H1 (cell line): ENCODE data around the gene POLDIP3. TPM values are rescaled to one million over a fixed set of nuclear protein-coding genes. Genes with fewer than 3 reads are reported as not detected.

Experiments used
- CTCF ChIA-PET: fragments of 300-600 bp; sonication (Branson Sonifier 250); formaldehyde crosslinking; loops from one replicate; lab custom pipeline; 2021; ENCODE audit not compliant: partially characterized antibody; lab: Charles Lee
- POLR2A ChIA-PET: fragments of 300-600 bp; sonication (Branson Sonifier 250); formaldehyde crosslinking; loops from one replicate; lab custom pipeline; 2021; ENCODE audit warnings: inconsistent platforms; ENCODE audit not compliant: partially characterized antibody; lab: Charles Lee
- DNase-seq, 2 experiments: peaks; one replicate each; pipeline versions ENCODE4 v3.0.0 to v3.0.0-alpha.2; 2010 to 2022; ENCODE audit warnings: low spot score in 2 of 2, low read depth in 1 of 2, mixed read lengths in 1 of 2
- FAIRE-seq: peaks from 2 replicates; lab custom pipeline; 2011; peaks lifted over from hg19 to GRCh38; lab: Jason Lieb, UNC
- H2AFZ ChIP-seq: 2 replicates; pipeline ENCODE4 v1.8.1; 2012; ENCODE audit warnings: low read length, inconsistent platforms
- H2AK5ac ChIP-seq: 2 replicates; pipeline ENCODE4 v1.6.1; 2013; ENCODE audit warnings: low read depth, low read length
- H2BK120ac ChIP-seq: replicated peaks from 2 replicates; pipeline ENCODE3; 2013; ENCODE audit warnings: low read depth, low read length, inconsistent platforms
- H2BK12ac ChIP-seq: 2 replicates; pipeline ENCODE4 v1.6.1; 2013; ENCODE audit warnings: low read depth, low read length
- H2BK15ac ChIP-seq: 2 replicates; pipeline ENCODE4 v1.6.1; 2013; ENCODE audit warnings: low read length
- H2BK20ac ChIP-seq: 2 replicates; pipeline ENCODE4 v1.6.1; 2013; ENCODE audit warnings: low read length
- H2BK5ac ChIP-seq: 2 replicates; pipeline ENCODE4 v1.6.1; 2013; ENCODE audit warnings: low read depth, low read length
- H3K14ac ChIP-seq: 2 replicates; pipeline ENCODE4 v1.6.1; 2013; ENCODE audit warnings: inconsistent platforms; ENCODE audit not compliant: insufficient read length
- H3K18ac ChIP-seq: 2 replicates; pipeline ENCODE4 v1.6.1; 2013; ENCODE audit warnings: low read length; ENCODE audit errors: extremely low read depth
- H3K23ac ChIP-seq: 2 replicates; pipeline ENCODE4 v1.6.1; 2013; ENCODE audit warnings: inconsistent platforms; ENCODE audit not compliant: insufficient read length
- H3K23me2 ChIP-seq: 2 replicates; pipeline ENCODE4 v1.6.1; 2013; ENCODE audit warnings: low read depth, low read length
- H3K27ac ChIP-seq: 2 replicates; pipeline ENCODE4 v1.6.1; 2011; ENCODE audit warnings: low read depth, low read length, inconsistent platforms
- H3K27me3 ChIP-seq, 4 experiments: replicated peaks in 1 of 4; 1 replicate in 1 of 4; 2 replicates in 3 of 4; pipeline versions ENCODE4 v1.6.1 to v1.8.1; 2011 to 2013; ENCODE audit warnings: low read length in 3 of 4, mild to moderate bottlenecking in 3 of 4, inconsistent platforms in 2 of 4, mixed read lengths in 2 of 4, moderate library complexity in 1 of 4; ENCODE audit not compliant: control insufficient read depth in 3 of 4, insufficient read depth in 3 of 4; ENCODE audit errors: extremely low read depth in 1 of 4
- H3K36me3 ChIP-seq, 4 experiments: 2 replicates each; pipeline versions ENCODE4 v1.6.1 to v1.8.1; 2011 to 2013; ENCODE audit warnings: mild to moderate bottlenecking in 4 of 4, low read length in 3 of 4, moderate library complexity in 2 of 4, control low read depth in 1 of 4, inconsistent platforms in 1 of 4; ENCODE audit not compliant: insufficient read depth in 4 of 4, control insufficient read depth in 2 of 4
- H3K4ac ChIP-seq: replicated peaks from 2 replicates; pipeline ENCODE3; 2013; ENCODE audit warnings: low read length, low read depth, mixed read lengths, inconsistent platforms; ENCODE audit not compliant: insufficient read length
- H3K4me1 ChIP-seq, 4 experiments: replicated peaks in 1 of 4; 1 replicate in 1 of 4; 2 replicates in 3 of 4; pipeline versions ENCODE4 v1.6.1 to v1.8.1; 2011 to 2013; ENCODE audit warnings: low read length in 3 of 4, inconsistent platforms in 2 of 4, mixed read lengths in 1 of 4; ENCODE audit not compliant: insufficient read depth in 4 of 4, control insufficient read depth in 3 of 4
- H3K4me2 ChIP-seq, 2 experiments: 2 replicates each; pipeline versions ENCODE4 v1.6.1 to v1.8.1; 2011 to 2013; ENCODE audit warnings: low read depth in 2 of 2, low read length in 2 of 2, control low read depth in 1 of 2, inconsistent platforms in 1 of 2, mild to moderate bottlenecking in 1 of 2; ENCODE audit not compliant: insufficient read depth in 1 of 2
- H3K4me3 ChIP-seq, 4 experiments: fragments of 200-600, 300-600 bp in 1 of 4; sonication (generic), shearing (Covaris generic), sonication (Bioruptor Twin) in 1 of 4; 2 replicates each; pipeline versions ENCODE4 v1.5.1 to v1.8.1; 2011 to 2016; ENCODE audit warnings: low read length in 4 of 4, low read depth in 3 of 4, control low read depth in 2 of 4, inconsistent platforms in 2 of 4, mild to moderate bottlenecking in 2 of 4, mixed read lengths in 1 of 4, moderate library complexity in 1 of 4; ENCODE audit not compliant: insufficient read depth in 2 of 4; ENCODE audit errors: extremely low read depth in 1 of 4
- H3K56ac ChIP-seq: replicated peaks from 2 replicates; pipeline ENCODE3; 2013; ENCODE audit warnings: low read depth, mild to moderate bottlenecking, mixed read lengths, low read length, inconsistent platforms; ENCODE audit not compliant: insufficient read length
- H3K79me1 ChIP-seq: 2 replicates; pipeline ENCODE4 v1.6.1; 2013; ENCODE audit warnings: low read depth, low read length, control low read depth
- H3K79me2 ChIP-seq, 2 experiments: 2 replicates each; pipeline versions ENCODE4 v1.6.1 to v1.8.1; 2012 to 2013; ENCODE audit warnings: low read length in 2 of 2, mild to moderate bottlenecking in 2 of 2, inconsistent platforms in 1 of 2; ENCODE audit not compliant: insufficient read depth in 2 of 2, control insufficient read depth in 1 of 2
- H3K9ac ChIP-seq, 4 experiments: replicated peaks in 1 of 4; 1 replicate in 1 of 4; 2 replicates in 3 of 4; pipeline versions ENCODE4 v1.6.1 to v1.8.1; 2011 to 2013; ENCODE audit warnings: low read depth in 3 of 4, low read length in 3 of 4, control low read depth in 2 of 4, mild to moderate bottlenecking in 2 of 4, moderate library complexity in 2 of 4, inconsistent platforms in 1 of 4; ENCODE audit errors: extremely low read depth in 1 of 4
- H3K9me3 ChIP-seq, 2 experiments: 2 replicates each; pipeline versions ENCODE4 v1.6.1 to v1.8.1; 2012 to 2013; ENCODE audit warnings: mild to moderate bottlenecking in 2 of 2, moderate library complexity in 2 of 2, control low read depth in 1 of 2, inconsistent platforms in 1 of 2, low read depth in 1 of 2, low read length in 1 of 2, mixed read lengths in 1 of 2; ENCODE audit not compliant: insufficient read depth in 2 of 2
- H4K20me1 ChIP-seq, 2 experiments: replicated peaks in 1 of 2; 2 replicates each; pipeline versions ENCODE3 to v1.8.1; 2011 to 2013; ENCODE audit warnings: inconsistent platforms in 2 of 2, low read length in 2 of 2, mild to moderate bottlenecking in 1 of 2; ENCODE audit not compliant: insufficient read depth in 2 of 2, control insufficient read depth in 1 of 2
- H4K5ac ChIP-seq: 2 replicates; pipeline ENCODE4 v1.6.1; 2013; ENCODE audit warnings: low read length, low read depth, mixed read lengths, inconsistent platforms; ENCODE audit not compliant: insufficient read length
- H4K8ac ChIP-seq: 2 replicates; pipeline ENCODE4 v1.8.0; 2013; ENCODE audit warnings: mild to moderate bottlenecking, moderate library complexity, low read length, inconsistent platforms; ENCODE audit not compliant: insufficient read depth; ENCODE audit errors: extremely low read depth
- H4K91ac ChIP-seq: replicated peaks from 2 replicates; pipeline ENCODE3; 2013; ENCODE audit warnings: low read length, mixed read lengths, inconsistent platforms; ENCODE audit not compliant: insufficient read length
- ATF2 ChIP-seq: IDR thresholded peaks from 2 replicates; pipeline ENCODE4 v1.6.1; 2012; ENCODE audit warnings: low read length, inconsistent platforms
- CHD1 ChIP-seq: IDR thresholded peaks from 2 replicates; pipeline ENCODE4 v1.6.1; 2012; ENCODE audit warnings: low read depth, low read length, improper control_type of control experiment
- EP300 ChIP-seq, 2 experiments: IDR thresholded peaks; 1 replicate in 1 of 2; 2 replicates in 1 of 2; pipeline ENCODE4 v1.6.1; 2011 to 2012; ENCODE audit warnings: low read depth in 2 of 2, low read length in 2 of 2, mild to moderate bottlenecking in 2 of 2, borderline replicate concordance in 1 of 2, inconsistent platforms in 1 of 2, moderate library complexity in 1 of 2
- MAX ChIP-seq: IDR thresholded peaks from 2 replicates; pipeline ENCODE4 v1.6.1; 2012; ENCODE audit warnings: inconsistent platforms
- NRF1 ChIP-seq: IDR thresholded peaks from 2 replicates; pipeline ENCODE4 v1.6.1; 2011; ENCODE audit warnings: mild to moderate bottlenecking, low read depth, low read length, improper control_type of control experiment
- PHF8 ChIP-seq: fragments of 200-600 bp; sonication (generic); conservative IDR thresholded peaks from 2 replicates; pipeline ENCODE4 v1.7.1; 2012; ENCODE audit warnings: low read depth, mild to moderate bottlenecking, inconsistent platforms, low read length, moderate library complexity
- SAP30 ChIP-seq: fragments of 300-600 bp; sonication (generic); IDR thresholded peaks from 2 replicates; pipeline ENCODE4 v1.7.1; 2012; ENCODE audit warnings: low read length, moderate library complexity, mild to moderate bottlenecking, inconsistent platforms; ENCODE audit not compliant: insufficient read depth, insufficient replicate concordance
- SP2 ChIP-seq: IDR thresholded peaks from 2 replicates; pipeline ENCODE4 v1.6.1; 2012; ENCODE audit warnings: mild to moderate bottlenecking, low read length, inconsistent platforms
- SP4 ChIP-seq: IDR thresholded peaks from 2 replicates; pipeline ENCODE4 v1.6.1; 2012; ENCODE audit warnings: low read length, inconsistent platforms
- WGBS, 2 experiments: shearing (Covaris generic) in 1 of 2; methylation state at CpG; one replicate each; pipeline versions ENCODE4 v1.1.6 to v1.1.7; 2013 to 2015; ENCODE audit warnings: low lambda C conversion rate in 2 of 2, mixed read lengths in 2 of 2, inconsistent platforms in 1 of 2, low coverage in 1 of 2, missing lambda C conversion rate in 1 of 2; ENCODE audit not compliant: insufficient replicate concordance in 2 of 2, insufficient coverage in 1 of 2, insufficient read length in 1 of 2; ENCODE audit errors: extremely low coverage in 1 of 2, missing lambda C conversion rate in 1 of 2; 5-methylcytosine and 5-hydroxymethylcytosine counted together
- polyA plus RNA-seq, 7 experiments: library from polyadenylated mRNA; depleted of rRNA in 3 of 7; stranded (reverse) in 5 of 7; unstranded in 2 of 7; fragments of >200 nt in 5 of 7; fragments of 200-250 nt in 2 of 7; gene quantifications; 1 replicate in 5 of 7; 2 replicates in 1 of 7; 4 replicates in 1 of 7; pipeline versions ENCODE4 v1.2.1 to v1.2.3, GENCODE V29; 2011 to 2013; ENCODE audit warnings: missing spikeins in 2 of 7, mixed read lengths in 2 of 7
- total RNA-seq: library from RNA; stranded (reverse); fragmentation: NEBNext Ultra II Directional; extraction: Animal tissue kit (Norgen Biotek cat#: 25700); gene quantifications from 2 replicates; pipeline ENCODE4 v1.2.1, GENCODE V29; 2021
- TF ChIP-seq, protein P1 (sequence below): IDR thresholded peaks from 2 replicates; pipeline ENCODE4 v1.6.1; 2011; ENCODE audit warnings: low read length, improper control_type of control experiment

Gene POLDIP3
- total and polyA plus RNA-seq, 2 of the 8 experiments (the other 6 are each of a cell fraction or from before 2014, with no cell fraction given): 43.5 to 84.6 TPM

GRCh38 chr22:42596336-42596735 lies 18.3 kb downstream of the POLDIP3 start:
- H2BK12ac ChIP-seq: no peak overlapping the region
- H4K5ac ChIP-seq: no peak overlapping the region
- H3K4ac ChIP-seq: no peak overlapping the region
- DNase-seq (no peak), FAIRE-seq (no peak)
- no peaks in the 10 kb centered on the region for H3K4me1 ChIP-seq
- H3K23me2 ChIP-seq: no peaks in the 10 kb centered on the region
- no peaks in the 10 kb centered on the region for H3K9me3 ChIP-seq
- H4K8ac ChIP-seq: no peak overlapping the region; the same call in 1 of the 2 replicates
- H3K79me2 ChIP-seq: peaks cover 0 to 10% of the 10 kb centered on the region in 2 experiments; a peak in 2 of 4 replicates
- ChIA-PET CTCF (interaction anchor here (0.6 to 3.7 kb wide), 6 partner anchors 10 to 123 kb away, joined by 3 to 19 read pairs (median 5); no protein-coding TSS in a partner anchor), POLR2A (interaction anchor here (1.0 to 28.3 kb wide), 4 partner anchors 11 to 30 kb away, joined by 3 to 399 read pairs (median 8); partner anchors contain the start of gene POLDIP3)
- no peak overlapping the region for H2BK120ac ChIP-seq
- 97% methylated on average over 3 of the region's 5 CpGs; no CpG with 5 or more reads in 1 of the 2 experiments for WGBS, 2 experiments
- H2BK20ac ChIP-seq: no peak overlapping the region
- H3K4me3 ChIP-seq: no peak overlapping the region
- no peak overlapping the region for H2BK15ac ChIP-seq
- H4K91ac ChIP-seq: no peak overlapping the region
- no peak overlapping the region for H3K56ac ChIP-seq
- H2BK5ac ChIP-seq: no peak overlapping the region
- H4K20me1 ChIP-seq: peaks cover 4 to 16% of the 10 kb centered on the region in 2 experiments
- no peak overlapping the region for H3K18ac ChIP-seq
- H3K36me3 ChIP-seq: peaks cover 42 to 84% (median 67%) of the 10 kb centered on the region in 4 experiments
- H2AFZ ChIP-seq: no peak overlapping the region
- no peak overlapping the region for H3K27ac ChIP-seq
- no peak overlapping the region for H3K23ac ChIP-seq
- H3K14ac ChIP-seq: no peak overlapping the region
- H3K4me2 ChIP-seq: no peak overlapping the region
- H3K79me1 ChIP-seq: peaks cover 7% of the 10 kb centered on the region; the same call in 1 of the 2 replicates
- H3K9ac ChIP-seq: no peak overlapping the region
- H2AK5ac ChIP-seq: no peak overlapping the region
- no peaks in the 10 kb centered on the region for H3K27me3 ChIP-seq
- no peak for TF ChIP-seq EP300 (IDR thresholded peaks at IDR 0.05; ENCODE audit: borderline replicate concordance in 1 of 2, low read depth in 2 of 2, low read length in 2 of 2)
- TF ChIP-seq SP4: no peak
- no peak for TF ChIP-seq SAP30
- TF ChIP-seq ATF2: no peak
- TF ChIP-seq SP2: no peak
- TF ChIP-seq PHF8: no peak
- TF ChIP-seq CHD1: no peak
- TF ChIP-seq MAX: no peak
- TF ChIP-seq, protein P1, sequence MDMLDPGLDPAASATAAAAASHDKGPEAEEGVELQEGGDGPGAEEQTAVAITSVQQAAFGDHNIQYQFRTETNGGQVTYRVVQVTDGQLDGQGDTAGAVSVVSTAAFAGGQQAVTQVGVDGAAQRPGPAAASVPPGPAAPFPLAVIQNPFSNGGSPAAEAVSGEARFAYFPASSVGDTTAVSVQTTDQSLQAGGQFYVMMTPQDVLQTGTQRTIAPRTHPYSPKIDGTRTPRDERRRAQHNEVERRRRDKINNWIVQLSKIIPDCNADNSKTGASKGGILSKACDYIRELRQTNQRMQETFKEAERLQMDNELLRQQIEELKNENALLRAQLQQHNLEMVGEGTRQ: no peak
- no peak for TF ChIP-seq NRF1
